Measurements from ENCODE around the gene PAF1.

Gene PAF1

GRCh38 chr19:39425744-39426143 lies 34.8 kb upstream of the PAF1 start:
- H3K27ac ChIP-seq (ENCODE audit: insufficient read depth in 1 of 2, low read depth in 1 of 2, low read length in 2 of 2, poor library complexity in 1 of 2, severe bottlenecking in 2 of 2), result no peak overlapping the region
- no peak for DNase-seq
- no peaks in the 10 kb centered on the region for H3K27me3 ChIP-seq (replicated peaks in 2 of 5; ENCODE audit: control insufficient read depth in 4 of 5, insufficient read depth in 5 of 5, low read length in 4 of 5)
- WGBS (ENCODE audit: insufficient coverage), result 98% methylated on average over 7 of the region's 7 CpGs
- no peak overlapping the region for H3K4me3 ChIP-seq (ENCODE audit: control insufficient read depth in 1 of 7, extremely low read depth in 1 of 7, insufficient read depth in 4 of 7, low read depth in 2 of 7, low read length in 6 of 7)
- H3K9me3 ChIP-seq (ENCODE audit: control extremely low read depth in 1 of 5, control insufficient read depth in 4 of 5, insufficient read depth in 2 of 5, low read depth in 1 of 5, low read length in 4 of 5), result no peaks in the 10 kb centered on the region
- ChIA-PET POLR2A (interaction anchor here (2.2 kb wide), 1 partner anchor 10 kb away, joined by 8 read pairs; the partner anchor contains the start of gene RPS16), CTCF (interaction anchor here (1.7 kb wide), 1 partner anchor 10 kb away, joined by 7 read pairs; the partner anchor contains the start of gene RPS16)
- H3K36me3 ChIP-seq (ENCODE audit: control insufficient read depth in 4 of 4, insufficient read depth in 4 of 4, low read length in 3 of 4), result peaks cover 5 to 31% (median 18%) of the 10 kb centered on the region in 4 experiments
- no peaks in the 10 kb centered on the region for H3K4me1 ChIP-seq (ENCODE audit: control extremely low read depth in 1 of 4, control insufficient read depth in 4 of 4, insufficient read depth in 4 of 4, low read length in 3 of 4)

- ChIA-PET CTCF (no interaction called here), POLR2A (no interaction called here)
- no peak for DNase-seq
- Histone ChIP-seq H3K36me3 (ENCODE audit: control insufficient read depth in 4 of 4, insufficient read depth in 4 of 4, low read length in 3 of 4) (peaks cover 5 to 36% (median 19%) of the 10 kb centered on the region in 4 experiments), H3K4me1 (ENCODE audit: control extremely low read depth in 1 of 4, control insufficient read depth in 4 of 4, insufficient read depth in 4 of 4, low read length in 3 of 4) (no peaks in the 10 kb centered on the region), H3K4me3 (ENCODE audit: control insufficient read depth in 1 of 7, extremely low read depth in 1 of 7, insufficient read depth in 4 of 7, low read depth in 2 of 7, low read length in 6 of 7) (no peak overlapping the region), H3K27me3 (replicated peaks in 2 of 5; ENCODE audit: control insufficient read depth in 4 of 5, insufficient read depth in 5 of 5, low read length in 4 of 5) (no peaks in the 10 kb centered on the region), H3K27ac (ENCODE audit: insufficient read depth in 1 of 2, low read depth in 1 of 2, low read length in 2 of 2, poor library complexity in 1 of 2, severe bottlenecking in 2 of 2) (no peak overlapping the region), H3K9me3 (ENCODE audit: control extremely low read depth in 1 of 5, control insufficient read depth in 4 of 5, insufficient read depth in 2 of 5, low read depth in 1 of 5, low read length in 4 of 5) (no peaks in the 10 kb centered on the region)
- 90% methylated on average over 9 of the region's 16 CpGs for WGBS (ENCODE audit: insufficient coverage)
Measured at GRCh38 chr19:39424934-39425333, 34.0 kb upstream of the PAF1 start.

- H3K27ac ChIP-seq (ENCODE audit: insufficient read depth in 1 of 2, low read depth in 1 of 2, low read length in 2 of 2, poor library complexity in 1 of 2, severe bottlenecking in 2 of 2), result no peak overlapping the region
- 94% methylated on average over 34 of the region's 35 CpGs for WGBS (ENCODE audit: insufficient coverage)
- no peaks in the 10 kb centered on the region for H3K9me3 ChIP-seq (ENCODE audit: control extremely low read depth in 1 of 5, control insufficient read depth in 4 of 5, insufficient read depth in 2 of 5, low read depth in 1 of 5, low read length in 4 of 5)
- H3K4me3 ChIP-seq (ENCODE audit: control insufficient read depth in 1 of 7, extremely low read depth in 1 of 7, insufficient read depth in 4 of 7, low read depth in 2 of 7, low read length in 6 of 7), result no peak overlapping the region
- DNase-seq, result no peak
- H3K36me3 ChIP-seq (ENCODE audit: control insufficient read depth in 4 of 4, insufficient read depth in 4 of 4, low read length in 3 of 4), result peaks cover 9 to 44% (median 22%) of the 10 kb centered on the region in 4 experiments
- H3K27me3 ChIP-seq (replicated peaks in 2 of 5; ENCODE audit: control insufficient read depth in 4 of 5, insufficient read depth in 5 of 5, low read length in 4 of 5), result no peaks in the 10 kb centered on the region
- ChIA-PET CTCF (interaction anchor here (0.9 kb wide), 1 partner anchor 13 kb away, joined by 3 read pairs; the partner anchor contains the start of gene RPS16), POLR2A (interaction anchor here (0.6 to 1.1 kb wide), 3 partner anchors 8 to 32 kb away, joined by 3 to 5 read pairs (median 3); partner anchors contain the start of genes MED29, PAF1 and RPS16)
- no peaks in the 10 kb centered on the region for H3K4me1 ChIP-seq (ENCODE audit: control extremely low read depth in 1 of 4, control insufficient read depth in 4 of 4, insufficient read depth in 4 of 4, low read length in 3 of 4)
Measured at GRCh38 chr19:39423258-39424086, 32.6 kb upstream of the PAF1 start.

GRCh38 chr19:39422020-39422419 lies 31.1 kb upstream of the PAF1 start:
- 96% methylated on average over 5 of the region's 5 CpGs for WGBS (ENCODE audit: insufficient coverage)
- peaks cover 9 to 53% (median 23%) of the 10 kb centered on the region in 4 experiments for H3K36me3 ChIP-seq (ENCODE audit: control insufficient read depth in 4 of 4, insufficient read depth in 4 of 4, low read length in 3 of 4)
- H3K4me3 ChIP-seq (ENCODE audit: control insufficient read depth in 1 of 7, extremely low read depth in 1 of 7, insufficient read depth in 4 of 7, low read depth in 2 of 7, low read length in 6 of 7), result no peak overlapping the region
- DNase-seq, result no peak
- H3K9me3 ChIP-seq (ENCODE audit: control extremely low read depth in 1 of 5, control insufficient read depth in 4 of 5, insufficient read depth in 2 of 5, low read depth in 1 of 5, low read length in 4 of 5), result no peaks in the 10 kb centered on the region
- H3K27ac ChIP-seq (ENCODE audit: insufficient read depth in 1 of 2, low read depth in 1 of 2, low read length in 2 of 2, poor library complexity in 1 of 2, severe bottlenecking in 2 of 2), result no peak overlapping the region
- CTCF ChIA-PET, result no interaction called here
- no peaks in the 10 kb centered on the region for H3K4me1 ChIP-seq (ENCODE audit: control extremely low read depth in 1 of 4, control insufficient read depth in 4 of 4, insufficient read depth in 4 of 4, low read length in 3 of 4)
- POLR2A ChIA-PET, result no interaction called here
- no peaks in the 10 kb centered on the region for H3K27me3 ChIP-seq (replicated peaks in 2 of 5; ENCODE audit: control insufficient read depth in 4 of 5, insufficient read depth in 5 of 5, low read length in 4 of 5)

- CTCF ChIA-PET, result interaction anchor here (1.4 to 4.5 kb wide), 2 partner anchors 7 to 9 kb away, joined by 4 to 21 read pairs; partner anchors contain the start of gene PLEKHG2
- POLR2A ChIA-PET, result no interaction called here
- no peaks in the 10 kb centered on the region for H3K9me3 ChIP-seq (ENCODE audit: control extremely low read depth in 1 of 5, control insufficient read depth in 4 of 5, insufficient read depth in 2 of 5, low read depth in 1 of 5, low read length in 4 of 5)
- no peaks in the 10 kb centered on the region for H3K4me1 ChIP-seq (ENCODE audit: control extremely low read depth in 1 of 4, control insufficient read depth in 4 of 4, insufficient read depth in 4 of 4, low read length in 3 of 4)
- H3K27me3 ChIP-seq (replicated peaks in 2 of 5; ENCODE audit: control insufficient read depth in 4 of 5, insufficient read depth in 5 of 5, low read length in 4 of 5), result no peaks in the 10 kb centered on the region
- H3K27ac ChIP-seq (ENCODE audit: insufficient read depth in 1 of 2, low read depth in 1 of 2, low read length in 2 of 2, poor library complexity in 1 of 2, severe bottlenecking in 2 of 2), result no peak overlapping the region
- no peak overlapping the region for H3K4me3 ChIP-seq (ENCODE audit: control insufficient read depth in 1 of 7, extremely low read depth in 1 of 7, insufficient read depth in 4 of 7, low read depth in 2 of 7, low read length in 6 of 7)
- H3K36me3 ChIP-seq (ENCODE audit: control insufficient read depth in 4 of 4, insufficient read depth in 4 of 4, low read length in 3 of 4), result peaks cover 9 to 56% (median 23%) of the 10 kb centered on the region in 4 experiments
- 97% methylated on average over 9 of the region's 15 CpGs for WGBS (ENCODE audit: insufficient coverage)
- no peak for DNase-seq
Measured at GRCh38 chr19:39420769-39421168, 29.9 kb upstream of the PAF1 start.

GRCh38 chr19:39419003-39419402 lies 28.1 kb upstream of the PAF1 start:
- peaks cover 7 to 52% (median 20%) of the 10 kb centered on the region in 4 experiments for H3K36me3 ChIP-seq (ENCODE audit: control insufficient read depth in 4 of 4, insufficient read depth in 4 of 4, low read length in 3 of 4)
- CTCF ChIA-PET, result interaction anchor here (4.5 kb wide), 1 partner anchor 9 kb away, joined by 21 read pairs; no protein-coding TSS in a partner anchor
- no peak overlapping the region for H3K4me3 ChIP-seq (ENCODE audit: control insufficient read depth in 1 of 7, extremely low read depth in 1 of 7, insufficient read depth in 4 of 7, low read depth in 2 of 7, low read length in 6 of 7)
- H3K27me3 ChIP-seq (replicated peaks in 2 of 5; ENCODE audit: control insufficient read depth in 4 of 5, insufficient read depth in 5 of 5, low read length in 4 of 5), result no peaks in the 10 kb centered on the region
- no peak for DNase-seq
- POLR2A ChIA-PET, result no interaction called here
- H3K27ac ChIP-seq (ENCODE audit: insufficient read depth in 1 of 2, low read depth in 1 of 2, low read length in 2 of 2, poor library complexity in 1 of 2, severe bottlenecking in 2 of 2), result no peak overlapping the region
- no peaks in the 10 kb centered on the region for H3K9me3 ChIP-seq (ENCODE audit: control extremely low read depth in 1 of 5, control insufficient read depth in 4 of 5, insufficient read depth in 2 of 5, low read depth in 1 of 5, low read length in 4 of 5)
- H3K4me1 ChIP-seq (ENCODE audit: control extremely low read depth in 1 of 4, control insufficient read depth in 4 of 4, insufficient read depth in 4 of 4, low read length in 3 of 4), result peaks cover 0 to 5% (median 2%) of the 10 kb centered on the region in 4 experiments
- WGBS (ENCODE audit: insufficient coverage), result 88% methylated on average over 5 of the region's 9 CpGs
